ENCODE data around the gene GPR3.
"Not testable (repeated sequence)": the region's sequence is repeated elsewhere in the genome, so short reads cannot be mapped to it uniquely, and the experiment has no call there.

Gene GPR3

GRCh38 chr1:27380224-27380623 is 12.2 kb upstream of the GPR3 start:
- no peak for DNase-seq

GRCh38 chr1:27380766-27381733 is 11.4 kb upstream of the GPR3 start:
- DNase-seq, result no peak

- DNase-seq, result no peak
Measured at GRCh38 chr1:27381969-27382762, 10.3 kb upstream of the GPR3 start.

- DNase-seq, result peak; percentile 45
Measured at GRCh38 chr1:27383039-27383605, 9.3 kb upstream of the GPR3 start, which contains the start of gene CD164L2. TSS of gene CD164L2 (minus strand) at chr1:27383333. CDS start at chr1:27383239, 94 bp downstream.

- no peak for DNase-seq
Measured at GRCh38 chr1:27383661-27384060, 8.8 kb upstream of the GPR3 start.

GRCh38 chr1:27384797-27385196 is 7.6 kb upstream of the GPR3 start:
- DNase-seq, result not testable (repeated sequence)

GRCh38 chr1:27388337-27389005 is 4.0 kb upstream of the GPR3 start:
- peak; percentile 81 for DNase-seq

GRCh38 chr1:27391511-27392095 is 819 bp upstream of the GPR3 start:
- peak; percentile 48 for DNase-seq

GRCh38 chr1:27392778-27393635 is 585 bp downstream of the GPR3 start:
- DNase-seq, result no peak

GRCh38 chr1:27393641-27394281 is 1.3 kb downstream of the GPR3 start:
- no peak for DNase-seq

- DNase-seq, result no peak
Measured at GRCh38 chr1:27394282-27394658, 1.8 kb downstream of the GPR3 start.

GRCh38 chr1:27394925-27395324 is 2.5 kb downstream of the GPR3 start:
- no peak for DNase-seq

- DNase-seq, result peak; percentile 88
Measured at GRCh38 chr1:27395441-27396195, 3.2 kb downstream of the GPR3 start.

- DNase-seq, result no peak
Measured at GRCh38 chr1:27397110-27397509, 4.7 kb downstream of the GPR3 start.

- no peak for DNase-seq
Measured at GRCh38 chr1:27397749-27398148, 5.3 kb downstream of the GPR3 start.

- no peak for DNase-seq
Measured at GRCh38 chr1:27398405-27399149, 6.2 kb downstream of the GPR3 start.

GRCh38 chr1:27399251-27400025 is 7.0 kb downstream of the GPR3 start:
- no peak for DNase-seq
